SK-N-MC (cell line): ENCODE measurements around the gene EIF4E.
"Not testable (repeated sequence)": the region's sequence is repeated elsewhere in the genome, so short reads cannot be mapped to it uniquely, and the experiment has no call there.

Source experiments
- DNase-seq: peaks from one replicate; pipeline ENCODE4 v3.0.0-alpha.2; 2011; ENCODE audit warnings: low read depth, low spot score
- H3K27ac ChIP-seq: fragments of 200-600 bp; sonication (generic); 2 replicates; pipeline ENCODE4 v1.5.1; 2016; ENCODE audit warnings: mixed run types
- H3K36me3 ChIP-seq: fragments of 200-600 bp; sonication (generic); 2 replicates; pipeline ENCODE4 v1.6.1; 2017; ENCODE audit warnings: antibody characterized with exemption, low read length, mixed read lengths; ENCODE audit not compliant: insufficient read depth
- H3K4me3 ChIP-seq: fragments of 200-600 bp; sonication (generic); 2 replicates; pipeline ENCODE4 v1.5.1; 2016
- H3K9ac ChIP-seq: fragments of 200-600 bp; sonication (generic); 2 replicates; pipeline ENCODE4 v1.8.0; 2017; ENCODE audit warnings: mixed run types, mixed read lengths; ENCODE audit not compliant: insufficient read length
- H3K9me3 ChIP-seq: fragments of 200-600 bp; sonication (generic); 2 replicates; pipeline ENCODE4 v1.6.1; 2017; ENCODE audit warnings: low read depth, mild to moderate bottlenecking, antibody characterized with exemption, low read length, moderate library complexity, mixed read lengths
- EZH2 ChIP-seq: fragments of 200-600 bp; sonication (generic); IDR thresholded peaks from one replicate; pipeline ENCODE4 v1.6.1; 2017; ENCODE audit warnings: antibody characterized with exemption
- FOXP2 ChIP-seq: optimal IDR thresholded peaks from 2 replicates; pipeline ENCODE3; 2011; ENCODE audit warnings: mild to moderate bottlenecking, moderate library complexity; ENCODE audit not compliant: insufficient read depth; ENCODE audit errors: extremely low read length, control extremely low read depth
- POLR2AphosphoS5 ChIP-seq: IDR thresholded peaks from 2 replicates; pipeline ENCODE4 v1.6.1; 2012; ENCODE audit warnings: mild to moderate bottlenecking, low read depth, low read length, borderline replicate concordance

EIF4E gene

DNA sequence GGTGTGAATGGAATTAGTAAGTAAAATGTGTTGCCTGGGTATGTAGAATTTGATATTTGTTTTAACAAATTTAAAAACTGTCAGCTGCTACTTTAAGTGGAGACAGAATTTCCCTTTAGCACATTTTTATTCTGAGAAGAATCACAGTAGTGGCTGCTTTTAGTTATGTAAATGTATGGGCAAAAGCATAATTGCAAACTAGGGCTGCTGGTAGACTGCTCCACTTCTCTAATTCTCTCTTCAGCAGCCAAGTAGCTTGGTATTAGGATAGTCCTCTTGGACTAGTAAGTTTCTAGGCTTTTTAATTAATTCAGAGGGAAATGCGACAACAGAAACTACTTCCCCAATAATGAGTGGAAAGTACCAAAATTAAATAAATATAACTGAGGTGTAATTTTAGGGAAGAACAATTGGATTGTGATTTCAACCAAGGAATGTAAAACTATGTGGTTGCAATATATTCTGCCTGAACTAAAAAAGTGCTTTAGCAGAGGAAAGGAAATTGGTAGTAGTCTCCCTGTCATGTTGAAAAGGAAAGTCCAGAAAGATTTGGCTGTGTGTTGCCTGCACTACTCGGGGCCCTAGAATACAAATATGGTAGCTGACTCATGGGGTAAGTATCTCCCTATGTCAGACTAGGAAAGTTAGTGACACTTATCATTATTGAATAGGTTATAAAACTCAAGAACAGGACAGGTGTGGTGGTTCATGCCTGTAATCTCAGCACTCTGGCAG is 9.2 kb upstream of the EIF4E start:
- Histone ChIP-seq H3K4me3 (no peak overlapping the region), H3K36me3 (no peaks in the 10 kb centered on the region), H3K27ac (peak overlapping the region; percentile 49), H3K9me3 (no peaks in the 10 kb centered on the region), H3K9ac (no peak overlapping the region)
- TF ChIP-seq FOXP2: no peak
- no peak for TF ChIP-seq EZH2
- no peak for TF ChIP-seq POLR2AphosphoS5
- DNase-seq: no peak

GRCh38 chr4:98935633-98936032 is 6.7 kb upstream of the EIF4E start:
- DNase-seq: no peak
- TF ChIP-seq EZH2 (no peak), POLR2AphosphoS5 (no peak), FOXP2 (no peak)
- Histone ChIP-seq H3K9me3 (peaks cover under 1% of the 10 kb centered on the region; the same call in 1 of the 2 replicates), H3K9ac (no peak overlapping the region), H3K4me3 (no peak overlapping the region), H3K27ac (no peak overlapping the region), H3K36me3 (no peaks in the 10 kb centered on the region)

DNA sequence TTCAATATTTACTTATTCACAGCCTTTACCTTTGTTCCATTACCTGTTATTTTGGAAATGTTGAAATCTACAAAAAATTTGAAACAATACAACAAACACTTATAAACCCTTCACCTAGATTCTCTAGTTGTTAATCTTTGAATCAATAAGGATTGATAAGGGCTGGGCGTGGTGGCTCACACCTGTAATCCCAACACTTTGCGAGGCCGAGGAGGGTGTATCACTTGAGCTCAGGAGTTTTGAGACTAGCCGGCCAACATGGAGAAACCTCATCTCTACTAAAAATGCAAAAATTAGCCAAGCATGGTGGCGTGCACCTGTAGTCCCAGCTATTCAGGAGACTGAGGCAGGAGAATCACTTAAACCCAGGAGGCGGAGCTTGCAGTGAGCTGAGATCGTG is 5.9 kb upstream of the EIF4E start:
- H3K36me3 ChIP-seq, H3K9ac ChIP-seq, H3K9me3 ChIP-seq, H3K4me3 ChIP-seq, H3K27ac ChIP-seq, DNase-seq: not testable (repeated sequence)

DNA sequence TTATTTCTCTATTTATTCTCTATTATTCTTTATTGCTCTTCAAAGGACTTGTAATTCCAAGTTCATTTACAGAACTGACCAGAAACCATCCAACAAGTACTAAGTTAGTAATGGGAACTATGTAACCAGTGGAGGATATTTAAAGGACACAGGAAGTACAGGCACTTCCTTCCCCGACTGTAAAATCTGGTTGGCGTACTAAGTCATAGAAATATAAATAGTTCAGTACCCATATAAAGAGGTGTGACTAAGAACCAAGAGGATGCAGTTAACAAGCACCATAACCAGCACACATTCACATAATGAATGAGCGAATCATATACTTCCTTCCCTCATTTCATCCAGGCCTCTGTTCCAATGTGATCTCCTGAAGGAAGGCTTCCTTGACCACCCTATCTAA is 3.6 kb upstream of the EIF4E start:
- H3K27ac ChIP-seq: no peak overlapping the region
- DNase-seq: no peak

DNA sequence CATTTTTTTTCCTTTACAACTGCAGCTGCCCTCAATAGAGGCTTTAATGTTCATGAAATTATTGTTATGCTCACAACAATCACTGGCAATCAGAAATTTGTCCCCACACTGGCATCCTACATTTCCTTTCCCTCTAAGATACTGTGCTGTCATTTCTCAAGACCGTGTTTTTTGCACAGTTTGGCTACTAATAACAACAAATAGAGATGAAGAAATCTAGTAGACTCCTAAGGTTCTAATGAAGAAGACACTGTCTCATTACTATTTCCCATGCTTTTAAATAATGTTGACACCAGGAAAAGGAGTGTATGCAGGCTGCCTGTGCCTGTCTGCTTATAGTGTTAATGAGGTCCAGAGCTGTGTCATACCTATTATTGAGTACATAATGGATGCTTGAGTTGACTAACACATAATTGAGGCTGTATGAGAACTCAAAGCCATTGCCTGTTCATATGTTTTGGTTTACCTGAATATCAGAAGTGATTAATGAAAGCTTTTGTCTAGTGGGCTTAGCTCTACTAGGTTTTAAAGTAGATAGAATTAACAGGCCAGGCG is 1.5 kb upstream of the EIF4E start:
- DNase-seq: no peak
- Histone ChIP-seq H3K36me3 (peaks cover 22% of the 10 kb centered on the region), H3K9me3 (peaks cover 15% of the 10 kb centered on the region; the same call in 1 of the 2 replicates), H3K9ac (no peak overlapping the region), H3K27ac (no peak overlapping the region), H3K4me3 (no peak overlapping the region)
- TF ChIP-seq FOXP2: no peak
- TF ChIP-seq EZH2: no peak
- no peak for TF ChIP-seq POLR2AphosphoS5

More for the DNA sequence above, 3.6 kb upstream of the EIF4E start:
- Histone ChIP-seq H3K9ac (no peak overlapping the region), H3K9me3 (peaks cover 9% of the 10 kb centered on the region; the same call in 1 of the 2 replicates), H3K4me3 (no peak overlapping the region), H3K36me3 (0 out of 2 replicates have a peak, but pooled peaks cover 4% of the 10 kb centered on the region)
- no peak for TF ChIP-seq EZH2
- TF ChIP-seq POLR2AphosphoS5: no peak
- TF ChIP-seq FOXP2: no peak

- peak overlapping the region; percentile 76 for H3K27ac ChIP-seq
- no peak for DNase-seq
- peaks cover 30% of the 10 kb centered on the region for H3K36me3 ChIP-seq
- TF ChIP-seq FOXP2 (no peak), POLR2AphosphoS5 (peak; percentile 60; the same call in 1 of the 2 replicates), EZH2 (no peak)
- peak overlapping the region; percentile 100 for H3K4me3 ChIP-seq
- peak overlapping the region; percentile 81 for H3K9ac ChIP-seq
- peaks cover 20% of the 10 kb centered on the region; the same call in 1 of the 2 replicates for H3K9me3 ChIP-seq
These were observed 671 bp upstream of the EIF4E start for GRCh38 chr4:98929341-98930267.

GRCh38 chr4:98928131-98928504 is 815 bp downstream of the EIF4E start:
- Histone ChIP-seq H3K27ac (peak overlapping the region; percentile 90), H3K9ac (peak overlapping the region; percentile 93), H3K9me3 (peaks cover 23% of the 10 kb centered on the region; the same call in 1 of the 2 replicates), H3K4me3 (peak overlapping the region; percentile 100), H3K36me3 (peaks cover 45% of the 10 kb centered on the region)
- DNase-seq: no peak
- TF ChIP-seq EZH2: no peak
- peak; percentile 61 for TF ChIP-seq POLR2AphosphoS5

GRCh38 chr4:98926257-98926656 is 2.7 kb downstream of the EIF4E start:
- Histone ChIP-seq H3K36me3 (peaks cover 63% of the 10 kb centered on the region), H3K9me3 (peaks cover 23% of the 10 kb centered on the region)
- not testable (repeated sequence) for H3K9ac ChIP-seq, H3K4me3 ChIP-seq, DNase-seq, H3K27ac ChIP-seq
